Uterus (tissue), 4 donors: Measurements from ENCODE around the gene PAFAH2. TPM values are rescaled to one million over a fixed set of nuclear protein-coding genes. Genes with fewer than 3 reads are reported as not detected.

Experiments used
- DNase-seq, 2 donors: peaks; one replicate each; pipeline ENCODE4 v3.0.0-alpha.2; 2019 to 2020
- H3K27ac ChIP-seq, 2 donors: fragments of 200-600 bp; sonication (generic); 1 replicate in 1 of 2; 2 replicates in 1 of 2; pipeline ENCODE4 v1.5.1; 2016 to 2018
- H3K27me3 ChIP-seq, 2 donors: fragments of 200-600 bp; sonication (generic); one replicate each; pipeline ENCODE4 v1.5.1; 2018 to 2019; ENCODE audit warnings: control low read depth in 1 of 2
- H3K36me3 ChIP-seq, 2 donors: fragments of 200-600 bp; sonication (generic); one replicate each; pipeline ENCODE4 v1.5.1; 2019; ENCODE audit warnings: control low read depth in 1 of 2
- H3K4me1 ChIP-seq, 2 donors: fragments of 200-600 bp; sonication (generic); one replicate each; pipeline ENCODE4 v1.5.1; 2018 to 2019; ENCODE audit warnings: control low read depth in 1 of 2
- H3K4me3 ChIP-seq, 2 donors: fragments of 200-600 bp; sonication (generic); 1 replicate in 1 of 2; 2 replicates in 1 of 2; pipeline ENCODE4 v1.5.1; 2018 to 2019; ENCODE audit warnings: mild to moderate bottlenecking in 1 of 2
- H3K9me3 ChIP-seq, 2 donors: fragments of 200-600 bp; sonication (generic); one replicate each; pipeline ENCODE4 v1.5.1; 2019; ENCODE audit warnings: control low read depth in 1 of 2
- POLR2A ChIP-seq, 2 donors: fragments of 450-650 bp; IDR thresholded peaks; one replicate each; pipeline ENCODE4 v1.6.1; 2016; ENCODE audit warnings: antibody characterized with exemption in 2 of 2, mild to moderate bottlenecking in 1 of 2, moderate library complexity in 1 of 2
- intact Hi-C: fragments of 100-400 bp; cut with DNase I; formaldehyde crosslinking; loops from one replicate; pipeline ENCODE4 v1.15.1; 2023; ENCODE audit warnings: low total_unique reads
- total RNA-seq, 4 donors: library from RNA; depleted of rRNA in 3 of 4; stranded (reverse); fragments of >200 nt in 3 of 4; gene quantifications; one replicate each; pipeline versions ENCODE4 v1.1.0 to v1.2.4, GENCODE V29; 2014 to 2023
- TF ChIP-seq, protein P1 (sequence below), 4 experiments: fragments of 200-600 bp in 2 of 4; fragments of 450-650 bp in 2 of 4; sonication (generic) in 2 of 4; IDR thresholded peaks; one replicate each; pipeline ENCODE4 v1.5.1; 2016 to 2019; ENCODE audit warnings: antibody characterized with exemption in 4 of 4, mild to moderate bottlenecking in 2 of 4, moderate library complexity in 1 of 4
- donor health status: DM: yes; HTN: yes; CAD: no.

The PAFAH2 gene
- total RNA-seq, 4 donors from 2014 or later, result 6.2 to 12.3 (median 9.2) TPM

GRCh38 chr1:25996966-25997827 lies 666 bp downstream of the PAFAH2 start:
- no peaks in the 10 kb centered on the region for H3K27me3 ChIP-seq
- intact Hi-C loops, result no loop called here
- H3K9me3 ChIP-seq, result no peaks in the 10 kb centered on the region
- peak overlapping the region; percentile 85 to 86 for H3K27ac ChIP-seq
- DNase-seq, result peak; percentile 24 to 47
- no peaks in the 10 kb centered on the region for H3K36me3 ChIP-seq
- no peaks in the 10 kb centered on the region for H3K4me1 ChIP-seq
- H3K4me3 ChIP-seq, result peak overlapping the region; percentile 64 to 69
- peak in 1 of 2 donors; percentile 7 for TF ChIP-seq POLR2A (IDR thresholded peaks at IDR 0.05)
- TF ChIP-seq, protein P1, sequence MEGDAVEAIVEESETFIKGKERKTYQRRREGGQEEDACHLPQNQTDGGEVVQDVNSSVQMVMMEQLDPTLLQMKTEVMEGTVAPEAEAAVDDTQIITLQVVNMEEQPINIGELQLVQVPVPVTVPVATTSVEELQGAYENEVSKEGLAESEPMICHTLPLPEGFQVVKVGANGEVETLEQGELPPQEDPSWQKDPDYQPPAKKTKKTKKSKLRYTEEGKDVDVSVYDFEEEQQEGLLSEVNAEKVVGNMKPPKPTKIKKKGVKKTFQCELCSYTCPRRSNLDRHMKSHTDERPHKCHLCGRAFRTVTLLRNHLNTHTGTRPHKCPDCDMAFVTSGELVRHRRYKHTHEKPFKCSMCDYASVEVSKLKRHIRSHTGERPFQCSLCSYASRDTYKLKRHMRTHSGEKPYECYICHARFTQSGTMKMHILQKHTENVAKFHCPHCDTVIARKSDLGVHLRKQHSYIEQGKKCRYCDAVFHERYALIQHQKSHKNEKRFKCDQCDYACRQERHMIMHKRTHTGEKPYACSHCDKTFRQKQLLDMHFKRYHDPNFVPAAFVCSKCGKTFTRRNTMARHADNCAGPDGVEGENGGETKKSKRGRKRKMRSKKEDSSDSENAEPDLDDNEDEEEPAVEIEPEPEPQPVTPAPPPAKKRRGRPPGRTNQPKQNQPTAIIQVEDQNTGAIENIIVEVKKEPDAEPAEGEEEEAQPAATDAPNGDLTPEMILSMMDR (IDR thresholded peaks at IDR 0.05), result no peak

DNA sequence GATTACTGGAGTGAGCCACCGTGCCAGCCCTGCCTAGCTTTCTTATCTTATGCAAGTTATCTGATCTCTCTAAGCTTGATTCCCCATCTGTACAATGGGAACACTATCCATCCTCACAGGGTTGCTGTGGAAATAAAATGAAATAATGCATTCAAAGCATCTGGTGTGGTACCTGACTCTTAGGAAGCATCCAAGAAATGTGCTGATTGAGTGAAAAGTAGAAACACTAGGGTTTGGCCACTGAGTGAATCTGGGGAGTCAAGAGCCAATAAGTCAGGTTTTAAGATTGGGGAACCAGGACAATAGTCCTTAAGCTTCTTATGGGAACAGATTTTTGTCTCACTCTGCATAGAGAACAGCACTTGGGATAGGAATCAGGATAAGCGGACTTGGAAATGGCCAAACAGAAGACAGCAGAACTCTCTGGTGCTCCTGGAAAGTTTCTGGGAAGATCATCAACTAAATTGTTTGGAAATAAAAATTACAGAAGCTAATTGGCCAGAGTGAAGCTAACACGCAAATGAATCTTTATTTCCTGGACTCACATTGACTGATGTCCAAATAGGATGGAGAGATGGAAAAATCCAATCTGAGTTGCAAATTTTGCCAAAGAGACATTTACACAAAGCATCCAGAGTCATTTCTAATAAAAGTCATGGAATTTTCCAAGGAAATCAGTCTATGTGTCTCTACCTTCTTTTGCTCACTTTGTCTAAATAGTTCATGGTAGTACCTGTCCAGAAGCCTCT lies 3.3 kb downstream of the PAFAH2 start:
- Histone ChIP-seq H3K27me3 (no peaks in the 10 kb centered on the region), H3K9me3 (no peaks in the 10 kb centered on the region), H3K36me3 (no peaks in the 10 kb centered on the region), H3K27ac (no peak overlapping the region), H3K4me1 (no peaks in the 10 kb centered on the region), H3K4me3 (no peak overlapping the region)
- TF ChIP-seq, protein P1 (IDR thresholded peaks at IDR 0.05), result no peak
- TF ChIP-seq POLR2A (IDR thresholded peaks at IDR 0.05), result no peak
- no peak for DNase-seq
- intact Hi-C loops, result no loop called here

GRCh38 chr1:25993197-25993951 lies 4.5 kb downstream of the PAFAH2 start:
- Histone ChIP-seq H3K36me3 (no peaks in the 10 kb centered on the region), H3K27ac (no peak overlapping the region), H3K27me3 (no peaks in the 10 kb centered on the region), H3K4me1 (no peaks in the 10 kb centered on the region), H3K9me3 (no peaks in the 10 kb centered on the region), H3K4me3 (no peak overlapping the region)
- no peak for TF ChIP-seq POLR2A (IDR thresholded peaks at IDR 0.05)
- DNase-seq, result no peak
- intact Hi-C loops, result no loop called here

DNA sequence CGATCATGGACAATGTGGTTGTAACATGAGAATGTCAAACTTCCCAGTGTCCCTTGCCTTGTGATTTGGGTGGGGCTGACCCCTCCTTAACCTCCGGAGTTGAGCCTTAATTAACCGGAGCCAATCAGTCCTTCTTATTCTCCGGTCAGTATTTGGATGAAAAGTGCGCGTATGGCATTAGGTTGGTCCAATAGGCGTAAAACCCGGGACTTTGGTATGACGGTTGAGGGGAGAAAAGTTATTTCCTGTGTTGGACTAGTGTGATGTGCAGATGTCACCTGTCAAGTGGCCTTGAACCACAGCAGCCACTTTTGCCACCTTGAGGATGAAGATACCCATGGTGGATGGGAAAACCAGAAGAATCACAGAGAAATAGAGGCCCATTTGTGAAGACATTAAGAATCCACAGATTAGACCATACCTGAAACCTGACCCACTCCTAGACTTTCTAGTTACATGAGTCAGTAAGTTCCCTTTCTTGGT lies 5.1 kb downstream of the PAFAH2 start:
- DNase-seq, result no peak
- no peaks in the 10 kb centered on the region for H3K9me3 ChIP-seq
- no peaks in the 10 kb centered on the region for H3K4me1 ChIP-seq
- no peaks in the 10 kb centered on the region for H3K27me3 ChIP-seq
- intact Hi-C loops, result no loop called here
- no peak overlapping the region for H3K4me3 ChIP-seq
- H3K27ac ChIP-seq, result no peak overlapping the region
- no peaks in the 10 kb centered on the region for H3K36me3 ChIP-seq
- TF ChIP-seq POLR2A (IDR thresholded peaks at IDR 0.05), result no peak
- TF ChIP-seq, protein P1 (IDR thresholded peaks at IDR 0.05), result no peak

- H3K4me3 ChIP-seq, result no peak overlapping the region
- H3K9me3 ChIP-seq, result no peaks in the 10 kb centered on the region
- no peaks in the 10 kb centered on the region for H3K36me3 ChIP-seq
- no peak overlapping the region for H3K27ac ChIP-seq
- intact Hi-C loops, result no loop called here
- H3K27me3 ChIP-seq, result no peaks in the 10 kb centered on the region
- DNase-seq, result no peak
- no peaks in the 10 kb centered on the region for H3K4me1 ChIP-seq
- no peak for TF ChIP-seq POLR2A (IDR thresholded peaks at IDR 0.05)
- TF ChIP-seq, protein P1 (IDR thresholded peaks at IDR 0.05), result no peak
Observed at GRCh38 chr1:25991937-25992688, 5.8 kb downstream of the PAFAH2 start.
